GM06990 (cell line): ENCODE results near the gene CARS2.

Source experiments
- DNase-seq: peaks from one replicate; pipeline ENCODE4 v3.0.0-alpha.2; 2011; ENCODE audit not compliant: insufficient read length; ENCODE audit errors: extremely low read depth
- H3K27me3 ChIP-seq: replicated peaks from 2 replicates; pipeline ENCODE4 v1.6.0; 2011; ENCODE audit warnings: low read length; ENCODE audit not compliant: control insufficient read depth, insufficient read depth
- H3K36me3 ChIP-seq: 2 replicates; pipeline ENCODE4 v1.5.1; 2011; ENCODE audit warnings: low read length; ENCODE audit not compliant: control insufficient read depth, insufficient read depth
- H3K4me3 ChIP-seq: replicated peaks from 2 replicates; pipeline ENCODE4 v1.5.1; 2011; ENCODE audit warnings: low read depth, mild to moderate bottlenecking, control low read depth, low read length
- TF ChIP-seq, protein P1 (sequence below): IDR thresholded peaks from 2 replicates; pipeline ENCODE4 v1.5.1; 2011; ENCODE audit warnings: low read length, control low read depth, mild to moderate bottlenecking, inconsistent platforms; ENCODE audit not compliant: insufficient read depth, poor library complexity, severe bottlenecking

Gene CARS2

GRCh38 chr13:110652764-110653163 lies 53.2 kb downstream of the CARS2 start:
- DNase-seq = no peak
- Histone ChIP-seq H3K4me3 (no peak overlapping the region), H3K27me3 (no peaks in the 10 kb centered on the region), H3K36me3 (peaks cover 12% of the 10 kb centered on the region)
- TF ChIP-seq, protein P1, sequence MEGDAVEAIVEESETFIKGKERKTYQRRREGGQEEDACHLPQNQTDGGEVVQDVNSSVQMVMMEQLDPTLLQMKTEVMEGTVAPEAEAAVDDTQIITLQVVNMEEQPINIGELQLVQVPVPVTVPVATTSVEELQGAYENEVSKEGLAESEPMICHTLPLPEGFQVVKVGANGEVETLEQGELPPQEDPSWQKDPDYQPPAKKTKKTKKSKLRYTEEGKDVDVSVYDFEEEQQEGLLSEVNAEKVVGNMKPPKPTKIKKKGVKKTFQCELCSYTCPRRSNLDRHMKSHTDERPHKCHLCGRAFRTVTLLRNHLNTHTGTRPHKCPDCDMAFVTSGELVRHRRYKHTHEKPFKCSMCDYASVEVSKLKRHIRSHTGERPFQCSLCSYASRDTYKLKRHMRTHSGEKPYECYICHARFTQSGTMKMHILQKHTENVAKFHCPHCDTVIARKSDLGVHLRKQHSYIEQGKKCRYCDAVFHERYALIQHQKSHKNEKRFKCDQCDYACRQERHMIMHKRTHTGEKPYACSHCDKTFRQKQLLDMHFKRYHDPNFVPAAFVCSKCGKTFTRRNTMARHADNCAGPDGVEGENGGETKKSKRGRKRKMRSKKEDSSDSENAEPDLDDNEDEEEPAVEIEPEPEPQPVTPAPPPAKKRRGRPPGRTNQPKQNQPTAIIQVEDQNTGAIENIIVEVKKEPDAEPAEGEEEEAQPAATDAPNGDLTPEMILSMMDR = no peak

GRCh38 chr13:110652231-110652730 lies 53.6 kb downstream of the CARS2 start:
- DNase-seq = no peak
- Histone ChIP-seq H3K36me3 (peaks cover 12% of the 10 kb centered on the region), H3K4me3 (no peak overlapping the region), H3K27me3 (no peaks in the 10 kb centered on the region)
- TF ChIP-seq, protein P1 = no peak

GRCh38 chr13:110651726-110652230 lies 54.1 kb downstream of the CARS2 start:
- TF ChIP-seq, protein P1 = no peak
- no peak overlapping the region for H3K4me3 ChIP-seq
- H3K27me3 ChIP-seq = no peaks in the 10 kb centered on the region
- peaks cover 12% of the 10 kb centered on the region for H3K36me3 ChIP-seq
- no peak for DNase-seq

GRCh38 chr13:110651271-110651670 lies 54.6 kb downstream of the CARS2 start:
- TF ChIP-seq, protein P1 = no peak
- no peak for DNase-seq
- Histone ChIP-seq H3K4me3 (no peak overlapping the region), H3K36me3 (peaks cover 12% of the 10 kb centered on the region), H3K27me3 (no peaks in the 10 kb centered on the region)

DNA sequence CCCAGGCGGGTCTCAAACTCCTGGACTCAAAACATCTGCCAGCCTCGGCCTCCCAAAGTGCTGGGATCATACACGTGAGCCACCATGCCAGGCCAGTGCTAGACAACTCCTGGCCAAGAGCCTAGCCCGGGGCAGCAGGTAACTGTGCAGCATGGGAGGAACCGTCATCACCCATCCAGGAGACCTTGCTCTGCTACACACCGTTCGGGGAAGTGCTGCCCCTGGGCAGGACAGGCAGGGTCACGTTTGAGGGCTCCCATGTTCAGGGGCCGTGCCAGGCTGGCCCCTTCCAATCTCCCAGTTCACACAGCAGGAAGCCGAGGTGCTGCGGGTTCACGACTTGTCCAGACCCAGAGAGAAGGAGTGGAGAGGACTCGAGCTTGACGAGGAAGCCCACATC lies 55.5 kb downstream of the CARS2 start:
- H3K27me3 ChIP-seq = no peaks in the 10 kb centered on the region
- peaks cover 12% of the 10 kb centered on the region for H3K36me3 ChIP-seq
- no peak overlapping the region for H3K4me3 ChIP-seq
- no peak for DNase-seq
- TF ChIP-seq, protein P1 = no peak

- Histone ChIP-seq H3K36me3 (peaks cover 12% of the 10 kb centered on the region), H3K4me3 (no peak overlapping the region), H3K27me3 (no peaks in the 10 kb centered on the region)
- no peak for DNase-seq
- TF ChIP-seq, protein P1 = no peak
Measured at GRCh38 chr13:110649551-110649950, 56.4 kb downstream of the CARS2 start.
